Astrocyte of the spinal cord (primary cell): ENCODE data around the gene ATP8B1.
A peak's percentile ranks its signal among the peaks of the same experiment; 100 is the strongest.

Experiments
- DNase-seq: peaks from one replicate; pipeline ENCODE4 v3.0.0; 2011; ENCODE audit warnings: low read depth, low spot score
- H3K4me3 ChIP-seq: 2 replicates; pipeline ENCODE4 v1.5.1; 2011; ENCODE audit warnings: low read depth, mild to moderate bottlenecking, low read length, moderate library complexity
- CTCF ChIP-seq: IDR thresholded peaks from 2 replicates; pipeline ENCODE4 v1.5.1; 2012; ENCODE audit warnings: low read depth, mild to moderate bottlenecking, low read length, inconsistent platforms
- in situ Hi-C: cut with HindIII; loops from 2 replicates; pipeline ENCODE4 v1.10.0; 2017; ENCODE audit warnings: low sequenced_read_pairs

The ATP8B1 gene

GRCh38 chr18:57794951-57795728 is 8.0 kb downstream of the ATP8B1 start:
- H3K4me3 ChIP-seq, result no peak overlapping the region
- no peak for TF ChIP-seq CTCF
- in situ Hi-C loops, result no loop called here
- DNase-seq, result no peak

- in situ Hi-C loops, result no loop called here
- H3K4me3 ChIP-seq, result no peak overlapping the region
- DNase-seq, result no peak
These were observed 9.7 kb downstream of the ATP8B1 start for GRCh38 chr18:57793302-57793986.

GRCh38 chr18:57792631-57793301 is 10.3 kb downstream of the ATP8B1 start:
- DNase-seq, result no peak
- peak overlapping the region; percentile 6 for H3K4me3 ChIP-seq
- TF ChIP-seq CTCF, result no peak
- in situ Hi-C loops, result no loop called here

More at GRCh38 chr18:57793302-57793986, 9.7 kb downstream of the ATP8B1 start:
- no peak for TF ChIP-seq CTCF

GRCh38 chr18:57791911-57792310 is 11.2 kb downstream of the ATP8B1 start:
- in situ Hi-C loops, result no loop called here
- H3K4me3 ChIP-seq, result no peak overlapping the region
- TF ChIP-seq CTCF, result no peak
- DNase-seq, result no peak

GRCh38 chr18:57791192-57791591 is 11.9 kb downstream of the ATP8B1 start:
- no peak overlapping the region for H3K4me3 ChIP-seq
- TF ChIP-seq CTCF, result no peak
- DNase-seq, result no peak
- in situ Hi-C loops, result no loop called here

GRCh38 chr18:57790316-57790715 is 12.8 kb downstream of the ATP8B1 start:
- TF ChIP-seq CTCF, result no peak
- no peak for DNase-seq
- in situ Hi-C loops, result no loop called here
- no peak overlapping the region for H3K4me3 ChIP-seq
